Hepatocyte (in vitro differentiated cells): ENCODE measurements around the gene PIK3C2G. TPM values are rescaled to one million over a fixed set of nuclear protein-coding genes. Genes with fewer than 3 reads are reported as not detected.

ENCODE experiments used
- DNase-seq: peaks from one replicate; pipeline ENCODE4 v3.0.0-alpha.2; 2016; ENCODE audit warnings: low spot score
- H2AFZ ChIP-seq: fragments of 200-600 bp; sonication (generic); 2 replicates; pipeline ENCODE4 v1.6.0; 2016; ENCODE audit warnings: antibody characterized with exemption, mild to moderate bottlenecking
- H3K27ac ChIP-seq: fragments of 200-600 bp; sonication (generic); 2 replicates; pipeline ENCODE4 v1.5.1; 2016; ENCODE audit warnings: mild to moderate bottlenecking
- H3K27me3 ChIP-seq: fragments of 200-600 bp; sonication (generic); 2 replicates; pipeline ENCODE4 v1.6.1; 2016
- H3K36me3 ChIP-seq: fragments of 200-600 bp; sonication (generic); replicated peaks from 2 replicates; pipeline ENCODE4 v1.5.1; 2016; ENCODE audit warnings: low read depth; ENCODE audit not compliant: insufficient read depth
- H3K4me1 ChIP-seq: fragments of 200-600 bp; sonication (generic); 2 replicates; pipeline ENCODE4 v1.5.1; 2016; ENCODE audit warnings: mild to moderate bottlenecking, moderate library complexity; ENCODE audit not compliant: insufficient read depth
- H3K4me2 ChIP-seq: fragments of 200-600 bp; sonication (generic); 2 replicates; pipeline ENCODE4 v1.6.0; 2016
- H3K4me3 ChIP-seq: fragments of 200-600 bp; sonication (generic); 2 replicates; pipeline ENCODE4 v1.5.1; 2016; ENCODE audit warnings: mild to moderate bottlenecking
- H3K79me2 ChIP-seq: fragments of 200-600 bp; sonication (generic); 2 replicates; pipeline ENCODE4 v1.6.0; 2017; ENCODE audit warnings: mild to moderate bottlenecking
- H3K9me2 ChIP-seq: fragments of 200-600 bp; sonication (generic); replicated peaks from 2 replicates; pipeline ENCODE4 v1.6.0; 2017; ENCODE audit warnings: mild to moderate bottlenecking; ENCODE audit not compliant: insufficient read depth
- H3K9me3 ChIP-seq: fragments of 200-600 bp; sonication (generic); 2 replicates; pipeline ENCODE4 v1.5.1; 2016; ENCODE audit warnings: low read depth, mild to moderate bottlenecking
- H4K20me1 ChIP-seq: fragments of 200-600 bp; sonication (generic); 2 replicates; pipeline ENCODE4 v1.6.0; 2016; ENCODE audit warnings: mild to moderate bottlenecking; ENCODE audit not compliant: insufficient read depth, poor library complexity, severe bottlenecking
- CTCF ChIP-seq: fragments of 200-600 bp; sonication (generic); IDR thresholded peaks from 2 replicates; pipeline ENCODE4 v1.5.1; 2016; ENCODE audit warnings: antibody characterized with exemption, mild to moderate bottlenecking; ENCODE audit not compliant: poor library complexity
- EZH2 ChIP-seq: fragments of 200-600 bp; sonication (generic); IDR thresholded peaks from 2 replicates; pipeline ENCODE4 v1.6.1; 2016; ENCODE audit warnings: antibody characterized with exemption, mild to moderate bottlenecking, borderline replicate concordance
- EZH2phosphoT487 ChIP-seq: fragments of 200-600 bp; sonication (generic); IDR thresholded peaks from one replicate; pipeline ENCODE4 v1.6.1; 2018; ENCODE audit warnings: antibody characterized with exemption, mild to moderate bottlenecking, low read depth, moderate library complexity; ENCODE audit not compliant: unreplicated experiment, severe bottlenecking
- WGBS: methylation state at CpG from one replicate; pipeline ENCODE4 v1.1.6; 2016; ENCODE audit warnings: low lambda C conversion rate; ENCODE audit errors: missing lambda C conversion rate; 5-methylcytosine and 5-hydroxymethylcytosine counted together
- polyA plus RNA-seq: library from polyadenylated mRNA; unstranded; fragments of >200 nt; fragmentation: Nextera tagmentation; extraction: Ambion mirVana; gene quantifications from 2 replicates; pipeline ENCODE4 v1.2.1, GENCODE V29; 2016
- total RNA-seq: library from RNA; depleted of rRNA; stranded (reverse); fragments of >200 nt; gene quantifications from 2 replicates; pipeline ENCODE4 v1.2.3, GENCODE V29; 2014

Gene PIK3C2G
- total and polyA plus RNA-seq, 2 experiments from 2014 or later = 3.5 to 6.7 TPM

DNA sequence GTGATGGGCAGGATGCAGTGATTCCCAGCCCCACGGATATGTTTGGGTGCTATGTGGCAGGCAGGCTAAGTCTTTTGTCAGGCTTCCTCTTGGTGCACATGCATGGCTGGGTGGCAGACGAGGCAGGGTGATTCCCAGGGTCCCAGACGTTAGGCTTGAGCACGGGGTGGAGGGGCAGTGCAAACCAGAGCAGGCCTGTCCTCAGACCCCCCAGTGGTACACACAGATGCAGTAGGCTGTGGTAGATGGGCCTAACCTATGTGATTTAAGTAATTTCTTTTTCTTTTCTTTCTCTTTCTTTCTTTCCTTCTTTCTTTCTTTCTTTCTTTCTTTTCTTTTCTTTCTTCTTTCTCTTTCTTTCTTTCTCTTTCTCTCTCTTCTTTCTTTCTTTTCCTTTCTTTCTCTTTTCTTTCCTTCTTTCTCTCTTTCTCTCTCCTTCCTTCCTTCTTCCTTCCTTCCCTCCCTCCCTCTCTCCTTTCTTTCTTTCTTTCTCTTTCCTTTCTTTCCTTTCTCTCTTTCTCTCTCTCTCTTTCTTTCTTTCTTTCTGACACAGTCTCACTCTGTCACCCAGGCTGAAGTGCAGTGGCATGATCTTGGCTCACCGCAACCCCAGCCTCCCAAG, 41.6 kb downstream of the PIK3C2G start:
- Histone ChIP-seq H3K9me3 (no peaks in the 10 kb centered on the region), H3K4me3 (no peak overlapping the region), H3K79me2 (no peaks in the 10 kb centered on the region), H3K4me1 (no peaks in the 10 kb centered on the region), H3K27me3 (no peaks in the 10 kb centered on the region), H4K20me1 (no peaks in the 10 kb centered on the region), H3K9me2 (no peaks in the 10 kb centered on the region), H3K4me2 (no peak overlapping the region), H2AFZ (no peak overlapping the region), H3K27ac (no peak overlapping the region), H3K36me3 (no peaks in the 10 kb centered on the region)
- TF ChIP-seq CTCF = no peak
- no peak for TF ChIP-seq EZH2phosphoT487
- no peak for TF ChIP-seq EZH2
- no peak for DNase-seq
- WGBS = 88% methylated on average over 5 of the region's 5 CpGs

DNA sequence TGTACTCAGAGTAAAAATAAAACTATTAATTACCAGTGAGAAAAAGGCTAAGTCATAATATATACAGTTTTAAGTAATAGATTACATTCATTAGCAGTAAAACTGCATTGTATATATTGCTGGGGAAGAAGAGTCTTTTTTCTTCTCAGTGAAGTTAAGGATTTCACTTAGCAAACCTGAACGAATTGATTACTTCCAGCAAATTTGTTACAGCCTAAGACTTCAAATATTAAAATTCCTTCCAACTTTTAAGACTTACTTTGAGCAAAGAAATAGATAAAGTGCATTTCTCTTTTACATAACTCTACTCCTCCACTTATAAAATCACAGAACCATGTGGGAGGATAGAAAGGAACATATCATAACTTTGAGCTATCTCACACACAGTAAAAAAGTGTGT, 43.3 kb downstream of the PIK3C2G start:
- Histone ChIP-seq H3K9me2 (no peaks in the 10 kb centered on the region), H3K36me3 (no peaks in the 10 kb centered on the region), H3K9me3 (no peaks in the 10 kb centered on the region), H3K27me3 (no peaks in the 10 kb centered on the region), H3K4me3 (no peak overlapping the region), H4K20me1 (no peaks in the 10 kb centered on the region), H3K4me2 (no peak overlapping the region), H3K79me2 (no peaks in the 10 kb centered on the region), H2AFZ (no peak overlapping the region), H3K27ac (no peak overlapping the region), H3K4me1 (no peaks in the 10 kb centered on the region)
- TF ChIP-seq CTCF = no peak
- no peak for TF ChIP-seq EZH2phosphoT487
- no peak for TF ChIP-seq EZH2
- 49% methylated on average over 1 of the region's 1 CpG for WGBS
- no peak for DNase-seq

DNA sequence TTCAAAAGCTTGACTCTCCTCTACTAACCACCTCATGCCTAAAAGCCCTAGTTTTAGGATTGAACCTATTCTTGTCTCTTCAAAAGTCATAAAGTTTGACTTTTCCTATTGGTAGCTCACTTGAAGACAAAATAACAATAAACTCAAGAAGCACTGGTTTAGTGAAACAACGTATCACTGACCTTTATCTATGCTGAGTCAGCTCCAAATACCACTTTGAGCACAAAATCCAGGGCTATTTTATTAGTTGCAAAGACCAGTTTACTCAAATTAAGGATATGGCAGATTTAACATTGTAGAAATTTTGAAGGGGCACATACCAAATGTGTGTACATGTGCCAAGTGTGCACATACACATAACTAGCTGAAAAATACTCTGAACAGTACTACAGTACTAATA, 45.0 kb downstream of the PIK3C2G start:
- Histone ChIP-seq H3K27ac (no peak overlapping the region), H4K20me1 (no peaks in the 10 kb centered on the region), H3K36me3 (no peaks in the 10 kb centered on the region), H3K9me2 (no peaks in the 10 kb centered on the region), H2AFZ (no peak overlapping the region), H3K27me3 (no peaks in the 10 kb centered on the region), H3K9me3 (no peaks in the 10 kb centered on the region), H3K4me1 (no peaks in the 10 kb centered on the region), H3K4me3 (no peak overlapping the region), H3K4me2 (no peak overlapping the region), H3K79me2 (no peaks in the 10 kb centered on the region)
- no peak for TF ChIP-seq EZH2phosphoT487
- TF ChIP-seq CTCF = no peak
- no peak for TF ChIP-seq EZH2
- DNase-seq = no peak
- WGBS = 22% methylated on average over 1 of the region's 1 CpG
